WI38 (cell line): ENCODE measurements around the gene CYBB.

ENCODE experiments used
- H3K4me3 ChIP-seq: 2 replicates; pipeline ENCODE4 v1.5.1; 2011; ENCODE audit warnings: low read depth, mild to moderate bottlenecking, control low read depth, low read length
- TF ChIP-seq, protein P1 (sequence below): IDR thresholded peaks from 2 replicates; pipeline ENCODE4 v1.5.1; 2012; ENCODE audit warnings: low read depth, mild to moderate bottlenecking, control low read depth, low read length

CYBB gene

DNA sequence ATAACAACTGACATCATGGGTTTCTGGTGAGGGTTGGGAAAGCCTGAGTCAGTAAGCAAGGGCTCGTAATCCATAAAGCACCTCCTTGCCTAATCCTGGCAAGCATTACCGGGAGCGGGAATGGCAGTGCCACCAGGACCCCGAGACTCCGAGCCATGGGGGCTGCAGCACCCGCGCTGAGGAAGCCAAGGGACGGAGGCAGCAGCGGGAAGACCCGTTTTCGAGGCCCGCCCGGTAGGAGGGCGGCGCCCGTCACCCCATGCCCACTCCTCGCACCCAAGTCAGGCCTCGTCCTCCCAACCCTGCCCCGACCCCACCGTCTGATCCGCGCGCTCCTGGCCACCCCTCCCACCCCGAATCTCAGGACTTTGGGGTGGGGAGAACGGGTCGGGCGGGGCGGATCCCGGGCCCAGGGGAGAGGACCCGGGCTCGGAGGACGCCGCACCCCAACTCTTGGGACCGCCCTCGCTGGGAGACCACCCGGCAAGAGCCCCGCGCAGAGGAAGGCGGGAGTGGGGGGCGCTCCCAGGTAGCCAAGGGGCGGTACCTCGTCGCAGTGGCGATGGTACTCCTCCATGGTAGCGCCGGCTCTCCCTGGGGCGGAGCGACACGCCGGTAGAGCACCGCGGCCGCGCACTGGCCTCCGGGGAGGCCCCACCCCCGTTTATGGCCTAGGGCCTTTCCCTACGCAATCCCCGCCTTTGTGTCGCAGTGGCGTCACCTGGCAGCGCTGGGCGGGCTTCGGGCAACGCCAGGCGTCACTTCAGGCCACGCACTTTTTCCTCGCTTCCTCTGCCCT, 67.3 kb downstream of the CYBB start, which contains the start of gene DYNLT3:
TSS of gene DYNLT3 (minus strand) at position 638 of the 799 bp plus-strand sequence. CDS start at position 577, 61 bp downstream.
- TF ChIP-seq, protein P1, sequence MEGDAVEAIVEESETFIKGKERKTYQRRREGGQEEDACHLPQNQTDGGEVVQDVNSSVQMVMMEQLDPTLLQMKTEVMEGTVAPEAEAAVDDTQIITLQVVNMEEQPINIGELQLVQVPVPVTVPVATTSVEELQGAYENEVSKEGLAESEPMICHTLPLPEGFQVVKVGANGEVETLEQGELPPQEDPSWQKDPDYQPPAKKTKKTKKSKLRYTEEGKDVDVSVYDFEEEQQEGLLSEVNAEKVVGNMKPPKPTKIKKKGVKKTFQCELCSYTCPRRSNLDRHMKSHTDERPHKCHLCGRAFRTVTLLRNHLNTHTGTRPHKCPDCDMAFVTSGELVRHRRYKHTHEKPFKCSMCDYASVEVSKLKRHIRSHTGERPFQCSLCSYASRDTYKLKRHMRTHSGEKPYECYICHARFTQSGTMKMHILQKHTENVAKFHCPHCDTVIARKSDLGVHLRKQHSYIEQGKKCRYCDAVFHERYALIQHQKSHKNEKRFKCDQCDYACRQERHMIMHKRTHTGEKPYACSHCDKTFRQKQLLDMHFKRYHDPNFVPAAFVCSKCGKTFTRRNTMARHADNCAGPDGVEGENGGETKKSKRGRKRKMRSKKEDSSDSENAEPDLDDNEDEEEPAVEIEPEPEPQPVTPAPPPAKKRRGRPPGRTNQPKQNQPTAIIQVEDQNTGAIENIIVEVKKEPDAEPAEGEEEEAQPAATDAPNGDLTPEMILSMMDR = no peak

DNA sequence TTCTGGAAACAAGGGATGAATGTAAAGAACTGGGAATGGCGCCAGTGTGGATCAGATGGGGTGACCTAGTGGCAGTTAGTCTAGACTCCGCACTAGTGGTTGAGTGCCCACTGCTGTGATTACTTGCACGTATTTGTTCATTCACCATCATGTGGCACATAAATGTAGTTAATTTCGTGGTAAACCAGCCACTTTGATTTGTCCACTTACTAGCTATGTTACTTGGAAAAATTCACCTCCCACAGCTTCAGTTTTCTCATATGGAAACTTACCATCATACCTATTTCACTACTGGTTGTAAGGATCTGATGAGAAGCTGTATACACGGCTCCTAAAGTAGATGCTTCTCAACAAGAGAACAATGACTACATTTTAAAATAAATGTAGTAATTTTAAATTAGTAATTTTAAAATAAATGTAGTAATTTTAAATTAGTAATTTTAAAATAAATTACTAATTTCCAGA, 67.9 kb downstream of the CYBB start:
- H3K4me3 ChIP-seq = peak overlapping the region; percentile 66
- TF ChIP-seq, protein P1 = no peak

More for the DNA sequence above, 67.3 kb downstream of the CYBB start, which contains the start of gene DYNLT3:
- peak within 1 kb of the TSS; percentile 66 for H3K4me3 ChIP-seq

DNA sequence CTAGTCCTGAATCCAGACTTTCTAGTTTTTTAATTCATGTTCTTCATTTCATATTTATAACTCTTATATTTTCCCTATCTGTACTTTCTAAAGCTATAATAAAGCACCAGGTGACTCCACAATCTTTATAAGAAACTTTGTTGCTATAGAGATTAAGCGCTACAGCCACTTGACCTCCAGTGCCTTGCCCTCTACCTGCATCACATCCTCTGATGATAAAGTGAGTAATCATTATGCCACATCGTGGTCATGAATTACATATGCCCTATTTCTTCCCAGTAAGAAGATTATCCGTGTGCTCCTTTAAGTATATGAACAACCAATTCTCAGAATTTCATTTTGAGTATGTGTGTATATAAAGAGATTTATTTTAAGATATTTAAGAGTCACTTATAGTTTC, 74.3 kb downstream of the CYBB start:
- TF ChIP-seq, protein P1 = no peak
- H3K4me3 ChIP-seq = no peak overlapping the region

DNA sequence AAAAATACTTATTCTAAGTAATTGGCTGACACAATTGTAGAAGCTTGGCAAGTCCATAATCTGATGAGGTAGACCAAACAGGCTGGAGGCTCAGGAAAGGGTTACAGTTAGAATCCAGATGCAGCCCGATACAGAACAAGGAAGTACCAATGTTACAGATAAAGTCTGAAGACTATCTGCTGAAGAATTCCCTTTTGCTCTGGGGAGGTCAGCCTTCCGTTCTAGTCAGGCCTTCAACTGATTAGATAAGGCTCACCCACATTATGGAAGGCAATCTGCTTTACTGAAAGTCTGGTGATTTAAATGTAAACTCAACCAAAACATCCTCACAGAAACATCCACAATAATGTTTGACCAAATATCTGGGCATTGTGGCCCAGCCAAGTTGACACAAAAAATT, 74.9 kb downstream of the CYBB start:
- H3K4me3 ChIP-seq = no peak overlapping the region
- TF ChIP-seq, protein P1 = no peak

DNA sequence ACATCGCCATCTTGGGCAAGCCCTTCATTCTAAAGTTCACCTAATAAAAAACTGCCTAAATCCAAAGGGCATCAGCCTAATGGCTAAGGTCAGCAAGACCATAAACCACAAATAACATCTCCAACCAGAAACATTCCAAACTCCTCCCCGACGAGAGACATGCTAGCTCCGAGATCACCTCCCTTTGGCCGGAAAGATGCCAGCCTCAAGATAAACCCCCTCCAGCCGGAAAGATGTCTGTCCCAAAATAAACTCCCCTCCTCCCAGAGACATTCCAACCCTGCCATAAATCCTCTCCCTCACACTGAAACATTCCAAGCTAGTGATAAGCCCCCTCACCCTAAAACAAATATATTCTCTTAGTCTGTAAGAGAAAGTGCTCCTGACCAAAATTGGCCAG, 80.9 kb downstream of the CYBB start:
- TF ChIP-seq, protein P1 = no peak
- no peak overlapping the region for H3K4me3 ChIP-seq

DNA sequence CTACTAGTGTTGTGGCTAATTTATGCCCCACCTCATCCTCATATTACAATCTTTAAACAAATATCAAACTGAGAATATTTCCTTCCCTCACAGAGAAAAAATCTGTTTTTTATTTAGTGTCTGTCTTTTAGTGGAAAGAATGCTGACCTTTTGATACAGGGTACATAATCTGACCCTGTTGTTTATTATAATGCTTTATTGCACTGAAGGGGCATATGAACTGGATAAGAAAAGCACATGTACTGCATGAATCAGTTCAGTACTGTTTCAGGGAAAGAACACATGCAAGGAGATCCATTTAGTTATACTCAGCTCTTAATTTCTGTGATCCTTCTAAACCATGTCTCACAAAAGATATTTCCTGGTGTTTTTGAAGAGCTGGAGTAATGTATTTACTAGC, 83.0 kb downstream of the CYBB start:
- TF ChIP-seq, protein P1 = no peak
- no peak overlapping the region for H3K4me3 ChIP-seq
